HG03064 (cell line): ENCODE data around the gene MYO18B.

Source experiments
- ATAC-seq: cut with Tn5 transposase; IDR thresholded peaks from one replicate; pipeline ENCODE4 v1.9.1; 2021; ENCODE audit warnings: low read depth; ENCODE audit not compliant: unreplicated experiment

Gene MYO18B

DNA sequence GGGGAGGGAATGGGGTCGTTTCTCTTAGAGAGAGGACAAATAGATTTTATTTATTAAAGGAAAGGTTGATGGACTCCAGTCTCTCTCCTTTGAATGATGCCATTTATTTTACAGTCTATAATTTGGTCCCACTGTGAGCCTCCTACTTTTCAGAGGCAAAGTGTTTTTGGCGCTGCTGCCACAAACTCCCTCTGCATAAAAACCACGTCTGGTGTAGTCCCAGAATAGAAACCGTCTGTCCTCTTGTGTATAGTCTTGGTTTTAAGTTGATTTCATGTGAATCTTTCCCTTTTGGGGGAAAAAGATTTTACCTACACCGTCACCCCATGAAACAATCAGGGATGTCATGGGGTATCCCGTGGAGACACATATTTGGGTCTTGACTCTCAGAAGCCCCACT, 283.6 kb downstream of the MYO18B start:
- no peak for ATAC-seq

DNA sequence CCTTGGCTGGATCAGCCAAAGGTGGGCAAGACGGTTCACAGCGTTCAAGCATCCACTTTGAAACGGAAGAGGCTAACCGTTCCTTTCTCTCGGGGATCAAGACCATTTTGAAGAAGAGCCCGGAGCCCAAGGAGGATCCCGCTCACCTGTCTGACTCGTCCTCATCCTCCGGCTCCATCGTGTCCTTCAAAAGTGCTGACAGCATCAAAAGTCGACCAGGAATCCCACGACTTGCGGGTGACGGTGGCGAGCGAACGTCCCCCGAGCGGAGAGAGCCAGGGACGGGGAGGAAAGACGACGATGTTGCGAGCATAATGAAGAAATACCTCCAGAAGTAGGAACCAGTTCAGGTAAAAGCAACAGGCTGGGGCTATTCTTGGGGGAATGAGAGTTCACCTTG, 285.4 kb downstream of the MYO18B start:
- no peak for ATAC-seq

DNA sequence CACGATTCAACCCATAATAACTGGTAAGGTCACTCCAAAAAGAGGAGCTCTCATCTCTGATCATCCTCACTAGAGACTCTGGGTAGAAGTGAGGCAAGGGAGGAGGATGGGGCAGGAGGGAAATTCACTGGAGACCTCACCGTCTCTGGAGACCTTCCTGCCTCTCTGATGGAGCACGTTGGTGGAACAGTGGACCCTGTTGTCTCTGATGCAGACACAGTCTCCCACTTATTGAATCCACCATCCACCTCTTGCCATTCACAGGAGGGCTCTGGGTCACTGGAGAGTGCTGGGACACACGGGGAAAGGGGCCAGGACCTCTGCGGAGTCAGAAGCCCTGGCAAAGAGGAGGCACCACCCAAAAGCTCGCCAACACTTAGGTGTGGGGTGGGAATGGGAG, 289.7 kb downstream of the MYO18B start:
- ATAC-seq: no peak

DNA sequence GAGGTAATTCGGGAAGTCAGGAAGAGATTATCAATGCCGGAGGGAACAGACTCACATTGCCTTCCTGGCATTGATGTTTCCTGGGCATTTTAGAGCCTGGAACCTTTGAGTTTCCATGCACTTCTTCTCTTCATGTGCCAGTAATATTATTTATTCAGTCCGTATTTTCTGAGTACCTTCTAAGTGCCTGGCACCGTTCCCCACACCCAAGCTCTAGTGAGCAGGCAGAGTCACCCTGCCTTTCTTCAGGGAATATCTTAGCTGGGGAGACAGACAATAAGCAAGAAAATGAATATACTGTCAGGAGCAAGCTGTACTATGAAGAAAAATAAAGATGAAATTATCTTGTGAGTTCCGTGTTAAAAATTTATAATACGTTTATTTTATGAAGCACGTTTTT, 291.1 kb downstream of the MYO18B start:
- ATAC-seq: no peak

DNA sequence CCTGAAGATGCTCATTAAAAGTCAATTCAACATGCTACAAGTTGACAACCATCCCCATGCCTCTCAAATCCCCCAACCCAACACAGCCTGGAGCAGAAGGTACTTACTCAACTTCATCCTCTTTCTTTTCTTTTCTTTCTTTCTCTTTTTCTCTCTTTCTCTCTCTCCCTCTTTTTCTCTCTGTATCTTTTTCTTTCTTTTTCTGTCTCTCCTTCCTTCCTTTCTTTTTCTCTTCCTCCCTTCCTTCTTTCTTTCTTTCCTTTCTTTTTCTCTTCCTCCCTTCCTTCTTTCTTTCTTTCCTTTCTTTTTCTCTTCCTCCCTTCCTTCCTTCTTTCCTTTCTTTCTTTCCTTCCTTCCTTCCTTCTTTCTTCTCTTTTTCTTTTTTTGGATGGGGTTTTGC, 291.6 kb downstream of the MYO18B start:
- ATAC-seq: no peak

DNA sequence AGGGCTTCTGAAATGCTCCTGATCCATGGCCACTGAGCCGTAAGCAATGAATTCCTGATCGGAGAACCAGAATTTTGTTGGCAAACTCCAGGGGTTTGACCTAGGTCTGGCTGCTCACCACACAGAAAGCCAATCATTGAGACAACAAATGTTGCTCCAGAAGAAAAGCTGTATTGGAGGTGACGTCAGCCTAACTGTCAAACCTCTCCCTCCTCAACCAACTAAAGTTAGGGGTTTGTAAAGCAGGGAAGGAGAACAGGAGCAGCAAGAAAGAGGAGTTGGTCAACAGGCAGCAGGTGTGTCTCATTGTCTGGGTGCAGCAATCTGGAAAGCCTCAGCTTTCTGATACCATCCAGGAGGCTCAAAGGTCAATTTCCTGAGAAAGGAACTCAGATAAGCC, 293.5 kb downstream of the MYO18B start:
- ATAC-seq: no peak

DNA sequence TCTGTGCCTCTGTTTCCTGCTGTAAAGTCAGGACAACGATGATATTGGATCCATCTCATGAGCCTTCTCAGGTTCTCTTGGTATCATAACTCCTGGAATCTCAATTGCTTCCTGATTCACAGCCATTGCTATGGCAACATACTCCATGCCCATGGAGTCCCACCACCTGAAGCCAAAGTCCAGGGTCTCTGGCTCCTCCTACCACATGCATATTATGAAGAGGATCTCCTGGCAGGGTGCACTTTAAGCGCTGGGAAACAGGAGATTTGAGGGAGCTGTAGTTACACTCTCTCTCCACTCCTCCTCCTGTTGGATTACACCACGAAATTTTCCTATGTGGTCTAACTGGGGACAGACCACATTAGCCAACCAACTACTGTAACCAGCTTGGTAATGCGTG, 296.4 kb downstream of the MYO18B start:
- ATAC-seq: no peak

DNA sequence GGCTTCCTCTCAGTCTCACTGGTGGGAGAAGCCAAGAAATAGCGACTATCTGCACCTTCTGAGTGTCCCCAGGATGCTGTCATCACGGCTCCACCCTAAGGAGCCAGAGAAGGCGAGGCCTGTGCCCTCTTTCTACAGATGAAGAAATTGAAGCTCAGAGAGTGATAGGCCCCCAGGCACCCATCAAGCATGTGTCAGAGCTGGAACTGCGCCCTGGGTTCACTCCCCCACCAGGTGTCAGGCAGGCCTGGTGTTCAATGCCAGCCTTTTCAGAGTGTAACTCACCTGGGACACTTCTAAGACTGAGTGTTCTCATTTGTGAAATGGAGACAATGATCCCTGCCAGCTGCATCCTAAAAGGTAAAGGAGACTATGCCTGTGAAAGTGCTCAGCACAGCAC, 299.9 kb downstream of the MYO18B start:
- ATAC-seq: no peak

DNA sequence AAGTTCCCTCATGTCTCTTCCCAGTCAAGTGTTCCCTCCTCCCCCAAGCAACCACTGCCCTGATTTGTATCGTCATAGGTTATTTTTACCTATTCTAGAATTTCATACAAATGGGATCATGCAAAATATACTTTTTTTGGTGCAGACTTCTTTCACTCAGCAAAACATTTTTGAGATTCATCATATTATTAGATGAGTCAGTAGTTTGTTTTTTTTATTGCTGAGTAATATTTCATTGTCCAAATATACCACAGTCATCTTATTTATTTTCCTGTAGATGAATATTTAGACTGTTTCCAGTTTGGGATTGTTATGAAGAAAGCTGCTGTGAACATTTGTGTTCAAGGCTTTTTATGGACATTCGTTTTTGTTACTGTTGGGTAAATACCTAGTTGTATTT, 301.0 kb downstream of the MYO18B start:
- ATAC-seq: no peak

DNA sequence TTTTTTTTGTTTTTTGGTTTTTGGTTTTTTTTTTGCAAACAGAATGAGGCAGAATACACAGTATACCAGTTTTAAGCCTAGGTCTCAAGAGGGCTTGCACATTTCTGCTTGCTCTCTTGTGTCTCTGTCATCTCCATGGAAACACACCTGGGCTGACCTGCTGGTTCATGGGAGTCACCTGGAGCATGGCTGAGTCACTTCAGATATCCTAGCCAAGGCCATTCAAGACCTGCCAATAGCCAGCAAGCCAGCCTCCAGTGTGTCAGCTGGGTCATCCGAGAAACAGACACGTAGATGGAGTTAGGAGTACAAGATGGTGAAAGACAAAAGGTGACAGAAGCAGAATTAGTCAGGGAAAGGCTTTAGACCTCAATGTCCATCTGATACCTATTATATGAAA, 303.1 kb downstream of the MYO18B start:
- ATAC-seq: no peak

DNA sequence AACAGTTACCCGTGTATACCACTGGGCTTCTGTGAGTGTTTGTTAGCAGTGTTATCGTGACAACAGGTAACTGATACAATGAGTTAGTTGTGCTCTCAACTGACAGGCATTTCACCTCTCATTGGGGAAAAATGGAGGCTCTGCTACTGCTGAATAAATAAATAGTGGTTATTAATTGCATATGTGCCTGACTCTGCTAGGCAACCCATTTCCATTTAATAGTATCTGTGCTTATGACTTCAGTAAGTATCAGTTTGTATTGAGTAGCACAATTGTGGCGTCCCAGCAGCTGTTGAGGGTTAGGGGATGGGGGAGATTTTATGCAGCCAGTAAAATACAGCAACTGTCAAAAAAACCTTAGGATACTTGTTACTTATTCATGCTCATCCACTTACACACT, 303.9 kb downstream of the MYO18B start:
- no peak for ATAC-seq

DNA sequence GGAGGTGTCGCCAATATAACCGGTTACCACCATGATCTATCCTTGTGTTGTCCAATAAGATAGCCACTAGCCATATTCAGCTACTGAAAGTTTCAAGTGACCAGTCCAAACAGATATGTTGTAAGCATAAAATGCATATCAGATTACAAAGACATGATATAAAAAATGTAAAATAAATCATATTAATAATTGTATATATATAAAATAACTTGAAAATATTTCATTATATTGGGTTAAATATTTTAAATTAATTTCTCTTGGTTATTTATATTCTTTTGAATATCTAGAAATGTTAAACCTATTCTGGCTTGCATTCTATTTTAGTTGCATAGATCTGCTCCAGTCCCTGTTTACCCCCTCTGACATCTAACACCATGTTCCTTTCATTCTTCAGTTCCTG, 305.5 kb downstream of the MYO18B start:
- no peak for ATAC-seq

DNA sequence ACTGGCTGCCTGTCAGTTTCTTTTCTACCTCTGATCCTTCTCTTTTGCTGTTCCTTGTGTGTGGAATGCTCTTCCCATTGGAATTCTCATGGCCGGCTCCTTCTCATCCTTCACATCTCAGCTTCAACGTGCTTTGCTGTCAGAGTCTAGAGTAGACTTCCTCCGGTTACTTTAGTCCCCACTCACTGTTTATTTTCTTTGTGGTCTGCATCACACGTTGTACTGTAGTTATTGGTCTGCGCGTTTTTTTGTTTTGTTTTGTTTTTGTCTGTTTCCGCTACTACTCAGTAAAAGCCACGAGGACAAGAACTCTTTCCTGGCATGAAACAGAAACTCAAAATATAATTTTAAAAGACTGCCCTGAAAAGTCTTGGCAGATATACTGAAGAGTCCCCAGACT, 305.9 kb downstream of the MYO18B start:
- no peak for ATAC-seq

DNA sequence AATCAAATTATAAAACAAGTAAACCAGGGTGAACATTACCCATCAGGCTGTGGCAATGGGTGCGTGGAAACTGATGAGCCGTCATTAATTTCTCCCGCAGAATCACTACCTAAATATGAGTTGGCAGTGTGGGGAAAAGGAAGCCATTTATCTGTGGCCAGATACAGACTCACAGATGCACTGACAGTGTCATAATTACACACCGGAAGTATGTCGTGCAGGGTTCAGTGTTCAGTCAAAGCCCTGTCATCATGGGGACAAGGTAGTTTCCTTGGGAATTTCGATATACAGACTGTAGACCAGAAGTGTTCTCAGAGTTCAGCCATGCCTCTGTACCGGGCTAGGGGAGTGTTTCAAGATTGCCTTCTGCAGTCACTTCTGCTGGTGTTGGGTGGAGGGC, 308.1 kb downstream of the MYO18B start:
- ATAC-seq: no peak

DNA sequence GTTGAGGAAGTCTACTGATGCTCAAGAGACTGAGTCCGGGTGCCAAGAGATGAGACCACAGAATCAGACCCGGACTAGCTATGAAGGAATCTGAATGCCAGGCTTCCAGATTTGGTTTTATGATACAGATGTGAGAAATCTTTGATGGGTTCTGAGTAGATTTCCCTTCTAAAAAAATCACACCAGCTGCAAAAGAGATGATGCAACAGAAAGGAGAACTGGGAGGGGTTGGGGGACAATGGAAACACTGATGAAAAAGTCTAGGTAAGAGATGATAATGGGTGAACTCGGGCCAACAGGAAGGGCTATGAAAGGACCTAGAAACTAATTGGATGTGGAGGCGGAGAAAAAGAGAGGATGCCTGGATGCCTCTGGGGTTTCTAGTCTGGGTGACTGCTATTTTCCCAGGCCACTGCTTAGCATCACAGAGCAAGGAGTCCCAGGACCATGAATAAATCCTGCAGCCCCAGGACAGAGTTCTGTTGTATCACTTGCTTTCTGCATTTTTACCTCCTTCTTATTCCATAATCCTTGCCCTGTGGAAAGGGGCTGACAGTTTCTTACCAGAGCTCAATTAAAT, 311.8 kb downstream of the MYO18B start:
- no peak for ATAC-seq

DNA sequence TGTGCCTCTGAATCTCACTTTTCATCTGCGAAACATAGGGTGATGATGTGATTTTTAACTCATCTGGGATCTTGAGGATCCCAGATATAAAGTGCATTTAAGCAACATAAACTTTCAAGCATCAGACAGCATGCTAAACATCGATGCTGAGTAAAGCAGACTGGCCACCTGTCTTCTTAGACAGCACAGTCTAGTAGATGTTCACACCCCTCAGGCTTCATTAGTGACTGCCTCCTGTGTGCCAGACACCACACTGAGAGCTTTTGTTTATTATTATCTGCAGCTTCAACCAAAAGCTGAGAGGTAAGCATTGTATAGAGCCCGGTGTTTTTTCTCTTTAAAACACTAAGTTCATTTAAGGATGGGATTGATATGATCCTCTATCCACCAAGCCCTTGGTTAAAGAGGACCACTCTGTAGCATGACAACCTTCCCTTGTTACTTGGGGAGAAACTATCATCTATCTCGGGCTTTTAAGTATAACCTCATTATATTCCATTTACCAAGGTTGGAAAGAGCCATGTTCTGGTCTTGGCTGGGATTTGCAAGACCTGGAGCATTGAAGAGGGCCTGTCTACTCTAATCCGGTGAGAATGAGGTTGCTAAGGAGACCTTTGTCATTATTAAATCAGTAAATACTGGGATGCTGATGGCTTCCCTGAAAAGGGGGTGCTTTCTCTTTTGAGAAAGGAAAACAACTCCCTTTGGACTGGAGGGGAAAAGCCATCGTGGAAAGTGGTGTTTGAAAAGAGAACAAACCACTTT, 313.0 kb downstream of the MYO18B start:
- no peak for ATAC-seq

DNA sequence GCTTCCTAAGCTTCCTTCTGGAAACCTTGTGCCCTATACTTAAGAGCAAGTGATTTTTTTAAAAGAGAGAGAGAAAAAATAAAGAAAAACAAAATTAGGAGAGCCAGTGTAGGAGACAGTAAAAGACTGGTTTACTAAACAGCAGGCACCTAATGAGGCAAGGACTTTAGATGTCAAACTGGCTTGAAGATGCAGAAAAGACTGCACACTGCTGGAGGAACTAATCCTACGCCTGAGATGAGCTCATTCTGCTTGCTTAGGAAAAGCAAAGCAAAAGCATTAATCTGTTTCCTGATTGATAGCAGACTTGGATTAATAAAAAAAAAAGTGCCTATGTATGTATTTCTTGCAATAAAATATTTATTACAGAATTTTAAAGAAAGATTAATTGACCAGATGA, 313.7 kb downstream of the MYO18B start:
- ATAC-seq: no peak

DNA sequence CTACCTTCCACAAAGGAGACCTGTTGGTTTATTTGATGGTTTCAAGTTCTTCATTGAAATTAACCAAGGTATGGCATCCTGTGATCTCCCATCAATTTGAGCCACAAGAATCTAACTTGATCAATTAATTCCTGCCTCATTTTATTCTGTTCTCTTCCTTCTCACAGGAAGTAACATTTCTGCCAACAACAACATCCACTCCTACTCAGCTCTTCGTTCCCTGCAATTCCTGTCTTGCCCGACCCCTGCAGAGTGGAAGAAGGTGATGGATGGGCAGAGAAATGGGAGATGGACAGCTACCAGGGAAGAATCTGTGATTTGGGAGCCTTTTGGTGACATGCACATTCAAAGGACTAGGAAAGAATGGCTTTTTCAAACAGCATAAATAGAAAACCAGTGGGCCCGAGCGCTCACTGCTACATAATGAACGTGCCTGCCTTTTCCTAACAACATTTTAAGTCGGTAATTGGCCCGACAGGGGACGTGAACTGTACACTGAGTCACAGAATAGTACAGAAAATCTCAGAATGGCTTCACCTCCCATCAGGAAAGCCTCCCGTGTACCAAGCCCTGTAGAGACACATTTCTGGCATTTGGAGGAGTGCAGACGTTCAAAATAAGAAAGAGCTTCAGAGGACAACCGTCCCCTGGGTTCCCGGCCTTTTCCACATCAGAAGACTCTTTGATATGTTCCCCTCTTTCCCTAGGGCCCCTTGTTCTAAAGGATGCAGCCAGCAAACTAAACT, 314.6 kb downstream of the MYO18B start:
- ATAC-seq: no peak

DNA sequence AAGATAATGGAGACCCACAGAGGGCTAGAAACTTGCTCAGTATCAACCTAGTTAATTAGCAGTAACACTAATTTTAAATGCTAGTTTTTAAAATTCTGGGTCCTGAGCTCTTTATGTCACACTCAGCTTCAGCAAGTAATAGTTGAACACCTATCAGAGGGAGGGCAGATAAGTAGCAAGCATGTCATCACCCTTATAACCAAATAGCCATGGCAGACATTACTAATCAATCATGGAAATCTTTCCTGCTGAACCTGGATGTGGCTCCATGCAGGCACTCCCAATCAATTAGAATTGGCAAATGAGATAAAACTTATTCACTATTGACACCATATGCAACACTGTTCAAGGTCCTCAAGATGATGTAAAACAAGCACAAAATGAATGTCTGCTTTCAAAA, 315.7 kb downstream of the MYO18B start:
- no peak for ATAC-seq

DNA sequence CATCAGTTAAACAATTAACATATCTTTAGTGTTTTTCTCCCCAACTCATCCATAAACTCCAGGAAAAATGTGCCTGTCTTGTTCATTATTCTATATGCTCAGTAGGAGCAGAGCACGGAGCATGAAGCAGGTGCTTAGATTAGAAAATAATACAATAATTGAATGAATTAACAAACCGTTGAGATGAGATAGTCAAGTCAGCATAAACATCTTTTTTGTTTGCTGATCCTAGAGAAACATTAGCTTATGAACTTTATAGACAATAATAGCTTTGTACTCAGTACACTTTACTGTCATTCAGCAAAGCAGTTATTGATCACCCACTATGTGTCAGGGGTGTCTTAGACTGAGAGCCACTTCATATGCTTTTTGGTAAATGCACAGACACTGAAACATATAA, 322.1 kb downstream of the MYO18B start:
- no peak for ATAC-seq

DNA sequence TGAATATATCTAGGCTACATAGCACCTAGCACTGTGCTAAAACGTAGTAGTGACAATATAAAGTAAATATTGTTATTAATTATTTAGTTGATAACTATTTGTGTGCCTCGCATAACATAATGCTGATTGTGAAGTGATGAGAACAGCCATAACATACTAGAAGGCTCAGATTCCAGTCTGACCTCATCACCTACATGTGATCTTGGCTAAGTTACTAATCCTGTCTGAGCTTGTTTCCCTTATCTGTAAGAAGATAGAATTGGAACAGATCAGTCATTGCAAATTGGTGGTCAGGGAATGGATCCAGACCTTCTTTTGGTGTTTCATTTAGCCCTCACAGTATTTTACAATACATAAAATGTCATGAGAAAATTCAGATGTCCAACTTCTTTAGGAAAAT, 323.9 kb downstream of the MYO18B start:
- no peak for ATAC-seq

DNA sequence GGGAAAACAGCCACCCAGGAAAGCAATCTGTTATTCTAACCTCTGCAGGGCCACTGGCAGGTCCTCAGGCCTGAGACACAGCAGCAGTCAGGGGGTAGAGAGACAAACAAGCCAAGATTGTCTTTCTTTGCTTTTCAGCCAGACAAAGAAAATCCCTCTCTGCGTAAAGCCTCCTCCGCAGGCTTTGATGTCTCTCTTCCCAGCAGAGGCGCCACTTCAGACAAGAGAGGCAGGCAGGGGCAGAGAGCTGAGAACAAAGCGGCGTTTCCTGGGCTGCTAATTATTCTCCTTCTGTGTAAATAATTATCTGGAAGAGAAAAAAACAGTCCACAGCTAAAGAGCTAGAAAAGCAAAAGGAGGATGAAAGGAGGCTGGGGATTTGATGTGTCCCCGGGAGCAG, 324.5 kb downstream of the MYO18B start:
- ATAC-seq: no peak
